Gastrocnemius medialis (tissue), 4 donors: ENCODE data around the gene KLHL6.

ENCODE experiments used
- CTCF ChIP-seq, 5 experiments: fragments of 450-650 bp in 3 of 5; fragments of 200-600 bp in 2 of 5; sonication (generic) in 2 of 5; IDR thresholded peaks in 4 of 5; conservative IDR thresholded peaks in 1 of 5; 1 replicate in 4 of 5; 2 replicates in 1 of 5; pipeline ENCODE4 v1.5.1; 2016 to 2019; ENCODE audit warnings: antibody characterized with exemption in 5 of 5, mild to moderate bottlenecking in 3 of 5, moderate library complexity in 3 of 5
- POLR2A ChIP-seq, 2 donors: fragments of 450-650 bp; IDR thresholded peaks; one replicate each; pipeline ENCODE4 v1.6.1; 2017; ENCODE audit warnings: antibody characterized with exemption in 2 of 2, mild to moderate bottlenecking in 2 of 2, moderate library complexity in 2 of 2

- no peak for TF ChIP-seq CTCF (IDR thresholded peaks at IDR 0.05 in 4 of 5, conservative IDR thresholded peaks at IDR 0.05 in 1 of 5)
- TF ChIP-seq POLR2A (IDR thresholded peaks at IDR 0.05), result no peak
Measured at GRCh38 chr3:183491109-183491922, 64.2 kb downstream of the KLHL6 start.
